ENCODE data around the gene ERAP2. TPM values are rescaled to one million over a fixed set of nuclear protein-coding genes. Genes with fewer than 3 reads are reported as not detected.

Gene ERAP2
- total RNA-seq, 1 experiment from 2014 or later, result 15.5 TPM

- no peaks in the 10 kb centered on the region for H3K27me3 ChIP-seq (ENCODE audit: control insufficient read depth, insufficient read depth, low read length)
- POLR2A ChIA-PET, result no interaction called here
- H3K4me1 ChIP-seq (ENCODE audit: control insufficient read depth, insufficient read depth, low read length), result peaks cover 14% of the 10 kb centered on the region
- no peak overlapping the region for H3K4me3 ChIP-seq (ENCODE audit: low read depth in 2 of 2, low read length in 2 of 2)
- no TSS peak for BruUV-seq (replicated peaks)
- ATAC-seq (no peak), DNase-seq (ENCODE audit: low read depth, low spot score) (no peak)
- H3K9me3 ChIP-seq (ENCODE audit: control insufficient read depth, insufficient read depth, low read depth, low read length), result no peaks in the 10 kb centered on the region
- no peaks in the 10 kb centered on the region for H3K36me3 ChIP-seq (ENCODE audit: control insufficient read depth, insufficient read depth, low read length)
- intact Hi-C loops (cut with micrococcal nuclease; ENCODE audit: unreplicated experiment), result no loop called here
- CTCF ChIA-PET, result no interaction called here
- in situ Hi-C loops (cut with HindIII; ENCODE audit: low pct_unique_long_range_greater_than_20kb, low sequenced_read_pairs), result no loop called here
- no peak for TF ChIP-seq POLR2AphosphoS5 (IDR thresholded peaks at IDR 0.05; ENCODE audit: low read depth, low read length)
- TF ChIP-seq CTCF (IDR thresholded peaks at IDR 0.05), result no peak
- no peak for TF ChIP-seq REST (IDR thresholded peaks at IDR 0.05; ENCODE audit: insufficient read depth in 1 of 2, low read depth in 2 of 2, low read length in 1 of 2)
- TF ChIP-seq TCF7L2 (IDR thresholded peaks at IDR 0.05; ENCODE audit: low read depth, low read length), result no peak
- TF ChIP-seq SIN3A (IDR thresholded peaks at IDR 0.05; ENCODE audit: borderline replicate concordance, insufficient read depth, low read depth, low read length), result no peak
- H3K27ac ChIP-seq (ENCODE audit: low read length), result no peak overlapping the region
Measured at GRCh38 chr5:96967400-96967799, 91.1 kb downstream of the ERAP2 start.

GRCh38 chr5:96968074-96968473 is 91.8 kb downstream of the ERAP2 start:
- no peaks in the 10 kb centered on the region for H3K36me3 ChIP-seq (ENCODE audit: control insufficient read depth, insufficient read depth, low read length)
- no peak overlapping the region for H3K4me3 ChIP-seq (ENCODE audit: low read depth in 2 of 2, low read length in 2 of 2)
- CTCF ChIA-PET, result no interaction called here
- peaks cover 14% of the 10 kb centered on the region for H3K4me1 ChIP-seq (ENCODE audit: control insufficient read depth, insufficient read depth, low read length)
- no peaks in the 10 kb centered on the region for H3K27me3 ChIP-seq (ENCODE audit: control insufficient read depth, insufficient read depth, low read length)
- no peak overlapping the region for H3K27ac ChIP-seq (ENCODE audit: low read length)
- ATAC-seq, result peak; percentile 84
- BruUV-seq (replicated peaks), result no TSS peak
- no peak for DNase-seq (ENCODE audit: low read depth, low spot score)
- TF ChIP-seq TCF7L2 (IDR thresholded peaks at IDR 0.05; ENCODE audit: low read depth, low read length), result no peak
- no peak for TF ChIP-seq REST (IDR thresholded peaks at IDR 0.05; ENCODE audit: insufficient read depth in 1 of 2, low read depth in 2 of 2, low read length in 1 of 2)
- no peak for TF ChIP-seq SIN3A (IDR thresholded peaks at IDR 0.05; ENCODE audit: borderline replicate concordance, insufficient read depth, low read depth, low read length)
- no peak for TF ChIP-seq POLR2AphosphoS5 (IDR thresholded peaks at IDR 0.05; ENCODE audit: low read depth, low read length)
- TF ChIP-seq CTCF (IDR thresholded peaks at IDR 0.05), result no peak
- intact Hi-C loops (cut with micrococcal nuclease; ENCODE audit: unreplicated experiment), result no loop called here
- H3K9me3 ChIP-seq (ENCODE audit: control insufficient read depth, insufficient read depth, low read depth, low read length), result no peaks in the 10 kb centered on the region
- POLR2A ChIA-PET, result no interaction called here
- in situ Hi-C loops (cut with HindIII; ENCODE audit: low pct_unique_long_range_greater_than_20kb, low sequenced_read_pairs), result no loop called here
